Mucosa of descending colon (tissue), 3 donors: ENCODE results near the gene TNFAIP8L3. TPM values are rescaled to one million over a fixed set of nuclear protein-coding genes. Genes with fewer than 3 reads are reported as not detected.

Experiments
- ATAC-seq: fragments of 200-7000 bp; cut with Tn5 transposase; one replicate; pipeline ENCODE4 v1.9.1; 2020; ENCODE audit warnings: mild to moderate bottlenecking, moderate library complexity
- DNase-seq, 3 donors: peaks; one replicate each; pipeline ENCODE4 v3.0.0-alpha.2; 2020
- H3K36me3 ChIP-seq: fragments of 200-600 bp; one replicate; pipeline ENCODE4 v1.8.0; 2021; ENCODE audit warnings: low read depth, mild to moderate bottlenecking
- H3K4me1 ChIP-seq: fragments of 200-600 bp; one replicate; pipeline ENCODE4 v1.8.0; 2021; ENCODE audit warnings: low read depth, mild to moderate bottlenecking
- H3K4me3 ChIP-seq: fragments of 200-600 bp; one replicate; pipeline ENCODE4 v1.8.0; 2021; ENCODE audit warnings: mild to moderate bottlenecking
- H3K9me3 ChIP-seq: fragments of 200-600 bp; one replicate; pipeline ENCODE4 v1.8.0; 2021; ENCODE audit warnings: mild to moderate bottlenecking
- CTCF ChIP-seq: fragments of 200-600 bp; IDR thresholded peaks from one replicate; pipeline ENCODE4 v1.8.0; 2022; ENCODE audit warnings: antibody characterized with exemption, mild to moderate bottlenecking
- intact Hi-C, 2 donors: fragments of 100-400 bp; cut with DNase I in 1 of 2; cut with micrococcal nuclease in 1 of 2; formaldehyde crosslinking; loops; one replicate each; pipeline versions ENCODE4 v1.11.0 to v1.11.1; 2022; cut with DNase I, micrococcal nuclease
- total RNA-seq, 3 donors: library from RNA; stranded (reverse); fragmentation: NEBNext Ultra II Directional in 2 of 3; extraction: Animal tissue kit (Norgen Biotek cat#: 25700) in 2 of 3; gene quantifications; one replicate each; pipeline versions ENCODE4 v1.2.1 to v1.2.4, GENCODE V29; 2021 to 2023
- donor health status: DM: no; HTN: no; CAD: no; lungs with moderate emphysema.
- donor health status: DM: no; HTN: no; CAD: no.
- donor health status: DM: no; HTN: yes; CAD: no.

Gene TNFAIP8L3
- total RNA-seq, 3 donors from 2014 or later = 8.2 to 11.2 (median 10.0) TPM

DNA sequence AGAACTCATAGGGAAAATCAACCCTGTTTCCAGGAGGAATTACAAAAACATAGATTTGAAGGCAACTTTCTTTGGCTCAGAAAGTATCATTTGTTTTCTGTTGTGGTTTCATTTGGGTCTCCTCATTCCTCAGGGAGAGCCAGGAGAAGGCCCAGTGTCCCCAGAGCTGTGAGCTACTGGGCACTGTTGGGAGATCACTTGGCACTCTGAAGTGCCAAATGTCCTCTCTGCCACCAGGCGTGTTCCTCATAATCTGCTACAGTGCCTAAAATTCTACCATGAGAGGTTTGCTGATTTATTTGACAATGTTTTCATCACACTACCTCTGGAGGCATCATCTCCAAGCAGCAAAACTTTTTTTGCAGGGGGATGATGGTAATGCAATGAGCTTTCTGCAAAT lies 17.4 kb upstream of the TNFAIP8L3 start:
- DNase-seq (no peak), ATAC-seq (no peak)
- Histone ChIP-seq H3K9me3 (no peaks in the 10 kb centered on the region), H3K4me3 (no peak overlapping the region), H3K4me1 (no peaks in the 10 kb centered on the region), H3K36me3 (no peaks in the 10 kb centered on the region)
- intact Hi-C loops = no loop called here
- no peak for TF ChIP-seq CTCF

DNA sequence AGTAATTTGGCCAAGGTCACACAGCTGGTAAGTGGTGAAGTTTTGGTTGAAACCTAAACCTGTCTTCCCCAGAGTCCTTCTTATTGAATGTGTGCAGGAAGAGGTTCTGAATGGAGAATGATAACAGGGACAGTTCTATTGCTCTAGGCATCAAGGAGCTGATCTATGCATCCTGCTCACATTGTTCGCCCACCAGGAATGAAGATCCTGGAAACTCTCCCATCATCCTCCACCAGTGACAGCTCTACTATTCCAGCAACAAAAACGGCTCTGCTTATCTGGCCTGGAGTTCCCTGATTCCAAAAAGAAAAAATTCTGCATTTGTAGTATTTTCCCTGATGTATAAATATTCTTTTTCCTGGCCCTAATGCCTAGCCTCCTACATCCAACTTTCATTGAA lies 16.4 kb upstream of the TNFAIP8L3 start:
- no peak for TF ChIP-seq CTCF
- intact Hi-C loops = no loop called here
- no peaks in the 10 kb centered on the region for H3K9me3 ChIP-seq
- DNase-seq (no peak), ATAC-seq (no peak)
- H3K4me3 ChIP-seq = no peak overlapping the region
- no peaks in the 10 kb centered on the region for H3K4me1 ChIP-seq
- no peaks in the 10 kb centered on the region for H3K36me3 ChIP-seq

DNA sequence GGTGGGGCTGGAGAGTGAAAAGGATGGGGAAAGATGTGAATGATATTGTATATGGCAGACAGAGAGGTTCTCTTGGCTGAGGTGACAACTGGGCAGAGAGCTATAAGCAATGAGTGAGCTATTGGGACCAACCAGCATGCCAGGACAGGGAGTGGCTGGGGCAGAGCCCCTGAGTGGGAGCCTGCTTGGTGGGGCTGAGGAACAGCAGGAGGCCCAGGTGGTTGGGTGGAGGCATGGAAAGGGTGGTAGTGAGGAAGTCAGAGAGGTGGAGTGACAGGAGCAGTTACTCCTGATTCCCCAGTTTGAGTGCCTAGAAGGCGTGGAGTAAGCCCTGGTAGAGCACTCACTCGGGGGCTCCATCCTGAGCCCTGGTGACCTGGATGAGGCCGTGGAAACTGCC lies 15.5 kb upstream of the TNFAIP8L3 start:
- DNase-seq = no peak
- no peak overlapping the region for H3K4me3 ChIP-seq
- no peaks in the 10 kb centered on the region for H3K9me3 ChIP-seq
- no peaks in the 10 kb centered on the region for H3K4me1 ChIP-seq
- peak; percentile 25 for ATAC-seq
- no peaks in the 10 kb centered on the region for H3K36me3 ChIP-seq
- no peak for TF ChIP-seq CTCF
- intact Hi-C loops = no loop called here

DNA sequence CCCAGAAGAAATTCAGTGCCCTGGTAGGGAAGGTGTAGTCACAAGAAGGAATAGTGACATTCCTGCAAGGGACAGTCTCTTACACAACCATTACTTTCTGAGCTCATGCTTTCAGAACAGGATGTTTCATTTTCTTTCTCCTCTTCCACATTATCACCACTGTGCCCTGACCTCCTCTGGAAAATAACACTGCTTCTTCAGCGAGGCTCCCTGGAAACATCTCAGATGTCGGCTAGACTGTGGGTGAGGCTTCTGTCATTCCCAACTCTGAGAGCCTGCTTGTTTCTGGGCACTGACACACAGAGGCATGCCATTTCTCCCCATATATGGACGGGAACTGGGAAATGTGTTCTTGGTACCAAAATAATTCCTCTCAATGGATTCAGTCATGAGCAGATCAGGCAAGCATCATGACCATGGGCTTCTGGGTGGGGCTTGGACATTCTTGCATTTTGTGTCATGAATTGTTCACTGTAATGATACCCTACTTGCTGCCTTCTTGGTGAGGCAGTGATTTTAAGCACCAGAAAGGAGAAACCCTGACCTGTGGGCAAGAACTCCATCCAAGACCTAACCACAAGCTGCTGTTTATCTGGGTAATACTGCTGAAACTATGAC lies 14.3 kb upstream of the TNFAIP8L3 start:
- no peak for TF ChIP-seq CTCF
- DNase-seq = no peak
- intact Hi-C loops = no loop called here
- peak; percentile 26 for ATAC-seq
- H3K36me3 ChIP-seq = no peaks in the 10 kb centered on the region
- no peaks in the 10 kb centered on the region for H3K4me1 ChIP-seq
- H3K9me3 ChIP-seq = no peaks in the 10 kb centered on the region
- no peak overlapping the region for H3K4me3 ChIP-seq

DNA sequence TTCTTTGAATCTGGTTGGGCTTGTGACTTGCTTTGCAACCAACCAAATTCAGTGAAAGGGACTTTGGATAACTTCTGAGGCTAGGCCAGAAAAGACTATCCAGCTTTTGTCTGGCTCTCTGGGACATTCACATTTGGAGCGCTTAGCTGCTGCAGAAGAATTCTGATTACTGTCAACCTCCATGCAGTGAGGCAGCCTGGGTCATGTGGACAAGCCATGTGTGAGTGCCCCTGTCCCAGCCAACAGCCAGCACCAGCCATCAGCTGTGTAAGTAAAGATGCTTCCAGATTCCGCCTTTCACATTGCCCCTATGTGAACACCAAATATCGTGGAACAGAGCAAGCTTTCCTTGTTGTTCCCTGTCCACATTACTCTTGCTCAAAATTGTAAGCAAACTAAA lies 12.9 kb upstream of the TNFAIP8L3 start:
- Histone ChIP-seq H3K36me3 (no peaks in the 10 kb centered on the region), H3K9me3 (no peaks in the 10 kb centered on the region), H3K4me1 (no peaks in the 10 kb centered on the region), H3K4me3 (no peak overlapping the region)
- ATAC-seq = no peak
- intact Hi-C loops = no loop called here
- TF ChIP-seq CTCF = no peak
- DNase-seq = no peak

DNA sequence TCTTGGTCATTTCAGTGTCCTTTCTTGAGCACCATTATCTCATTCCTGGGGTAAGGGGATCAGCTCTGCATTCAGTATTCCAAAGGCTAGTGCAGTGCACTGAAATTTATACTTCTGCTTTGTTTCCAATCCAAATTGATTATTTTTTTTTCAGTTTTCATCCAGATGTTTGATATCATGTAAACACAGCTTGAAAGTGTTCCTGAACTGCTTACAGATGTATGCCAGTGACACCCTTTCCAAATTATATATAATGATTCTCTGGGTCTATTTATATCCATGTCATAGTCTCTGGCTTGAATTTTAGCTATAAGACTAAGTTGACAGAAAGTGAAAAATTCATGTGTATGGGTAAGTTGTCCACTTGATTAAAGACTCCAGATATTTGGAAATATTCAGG lies 11.8 kb upstream of the TNFAIP8L3 start:
- Histone ChIP-seq H3K4me3 (no peak overlapping the region), H3K36me3 (no peaks in the 10 kb centered on the region), H3K4me1 (no peaks in the 10 kb centered on the region), H3K9me3 (no peaks in the 10 kb centered on the region)
- DNase-seq = no peak
- no peak for TF ChIP-seq CTCF
- no peak for ATAC-seq
- intact Hi-C loops = no loop called here
